ENCODE results near the gene LZTR1. TPM values are rescaled to one million over a fixed set of nuclear protein-coding genes. Genes with fewer than 3 reads are reported as not detected.

The LZTR1 gene
- total RNA-seq, 1 donor from 2014 or later: 37.5 TPM

GRCh38 chr22:20978419-20978818 is 3.7 kb upstream of the LZTR1 start:
- no peak for FAIRE-seq
- DNase-seq (ENCODE audit: low spot score in 2 of 2): no peak

- no peak for FAIRE-seq
Measured at GRCh38 chr22:20979243-20979809, 2.8 kb upstream of the LZTR1 start.

GRCh38 chr22:20979940-20980453 is 2.1 kb upstream of the LZTR1 start:
- DNase-seq (ENCODE audit: low spot score in 2 of 2) (no peak), FAIRE-seq (no peak)

More at GRCh38 chr22:20979243-20979809, 2.8 kb upstream of the LZTR1 start:
- peak in 1 of 2 donors; percentile 86 for DNase-seq (ENCODE audit: low spot score in 2 of 2)

GRCh38 chr22:20980523-20980922 is 1.6 kb upstream of the LZTR1 start:
- FAIRE-seq (no peak), DNase-seq (ENCODE audit: low spot score in 2 of 2) (no peak)

GRCh38 chr22:20980938-20981722 is 967 bp upstream of the LZTR1 start:
- FAIRE-seq: no peak

GRCh38 chr22:20982563-20982882 is 426 bp downstream of the LZTR1 start:
- DNase-seq (ENCODE audit: low spot score in 2 of 2): no peak
- FAIRE-seq: no peak

More at GRCh38 chr22:20980938-20981722, 967 bp upstream of the LZTR1 start:
- DNase-seq (ENCODE audit: low spot score in 2 of 2): no peak

- no peak for DNase-seq (ENCODE audit: low spot score in 2 of 2)
- no peak for FAIRE-seq
Measured at GRCh38 chr22:20983081-20983771, 1.1 kb downstream of the LZTR1 start.

GRCh38 chr22:20985720-20986119 is 3.6 kb downstream of the LZTR1 start:
- FAIRE-seq (no peak), DNase-seq (ENCODE audit: low spot score in 2 of 2) (no peak)

GRCh38 chr22:20986365-20986764 is 4.3 kb downstream of the LZTR1 start:
- FAIRE-seq: no peak
- DNase-seq (ENCODE audit: low spot score in 2 of 2): no peak

GRCh38 chr22:20987375-20987774 is 5.3 kb downstream of the LZTR1 start:
- DNase-seq (ENCODE audit: low spot score in 2 of 2) (no peak), FAIRE-seq (no peak)

GRCh38 chr22:20988573-20989322 is 6.7 kb downstream of the LZTR1 start:
- FAIRE-seq (no peak), DNase-seq (ENCODE audit: low spot score in 2 of 2) (no peak)

GRCh38 chr22:20989323-20990138 is 7.4 kb downstream of the LZTR1 start:
- FAIRE-seq (no peak), DNase-seq (ENCODE audit: low spot score in 2 of 2) (no peak)

- FAIRE-seq (no peak), DNase-seq (ENCODE audit: low spot score in 2 of 2) (no peak)
Measured at GRCh38 chr22:20990184-20991180, 8.4 kb downstream of the LZTR1 start.

- DNase-seq (ENCODE audit: low spot score in 2 of 2) (no peak), FAIRE-seq (no peak)
Measured at GRCh38 chr22:20991252-20992055, 9.4 kb downstream of the LZTR1 start.

- no peak for FAIRE-seq
- no peak for DNase-seq (ENCODE audit: low spot score in 2 of 2)
Measured at GRCh38 chr22:20992056-20992442, 10.0 kb downstream of the LZTR1 start.

- FAIRE-seq: no peak
- no peak for DNase-seq (ENCODE audit: low spot score in 2 of 2)
Measured at GRCh38 chr22:20992456-20993303, 10.6 kb downstream of the LZTR1 start.
